Mesothelial cell of epicardium (in vitro differentiated cells): Measurements from ENCODE around the gene APLP2. TPM values are rescaled to one million over a fixed set of nuclear protein-coding genes. Genes with fewer than 3 reads are reported as not detected.
"Not testable (repeated sequence)": the region's sequence is repeated elsewhere in the genome, so short reads cannot be mapped to it uniquely, and the experiment has no call there.

Experiments
- DNase-seq, 2 experiments: peaks; one replicate each; pipeline ENCODE4 v3.0.0; 2021; ENCODE audit warnings: low spot score in 2 of 2; ENCODE audit not compliant: unreplicated experiment in 2 of 2
- H3K27ac Mint-ChIP-seq: 2 replicates; pipeline ENCODE4 v1.8.0; 2021; ENCODE audit warnings: mixed read lengths
- H3K27me3 Mint-ChIP-seq: 2 replicates; pipeline ENCODE4 v1.8.0; 2021; ENCODE audit warnings: low read depth, mixed read lengths
- H3K36me3 Mint-ChIP-seq: 2 replicates; pipeline ENCODE4 v1.8.0; 2021; ENCODE audit warnings: mixed read lengths
- H3K4me1 Mint-ChIP-seq: 2 replicates; pipeline ENCODE4 v1.8.0; 2021; ENCODE audit warnings: mixed read lengths
- H3K4me3 Mint-ChIP-seq: 2 replicates; pipeline ENCODE4 v1.8.0; 2021; ENCODE audit warnings: mild to moderate bottlenecking, moderate library complexity, mixed read lengths
- H3K9me3 Mint-ChIP-seq: 2 replicates; pipeline ENCODE4 v1.8.0; 2021; ENCODE audit warnings: mixed read lengths
- CTCF ChIP-seq: fragments of 200-600 bp; sonication (generic); IDR thresholded peaks from one replicate; pipeline ENCODE4 v1.5.0; 2021; ENCODE audit warnings: antibody characterized with exemption; ENCODE audit not compliant: unreplicated experiment
- total RNA-seq: library from RNA; stranded (reverse); gene quantifications from 3 replicates; pipeline ENCODE4 v1.2.1, GENCODE V29; 2021

The APLP2 gene
- total RNA-seq, 1 donor from 2014 or later = 240 TPM

- TF ChIP-seq CTCF = no peak
- Mint-ChIP-seq H3K4me3 (no peak overlapping the region), H3K36me3 (peaks cover 12% of the 10 kb centered on the region), H3K27ac (no peak overlapping the region), H3K9me3 (peaks cover 3% of the 10 kb centered on the region), H3K27me3 (no peaks in the 10 kb centered on the region), H3K4me1 (peaks cover 20% of the 10 kb centered on the region)
- DNase-seq = no peak
Observed at GRCh38 chr11:130086669-130087068, 17.0 kb downstream of the APLP2 start.

- TF ChIP-seq CTCF = no peak
- Mint-ChIP-seq H3K27me3 (no peaks in the 10 kb centered on the region), H3K4me1 (peaks cover 20% of the 10 kb centered on the region), H3K27ac (no peak overlapping the region), H3K36me3 (peaks cover 12% of the 10 kb centered on the region), H3K4me3 (no peak overlapping the region), H3K9me3 (peaks cover 3% of the 10 kb centered on the region)
- no peak for DNase-seq
Observed at GRCh38 chr11:130087294-130087926, 17.7 kb downstream of the APLP2 start.

- Mint-ChIP-seq H3K27me3 (no peaks in the 10 kb centered on the region), H3K4me3 (no peak overlapping the region), H3K36me3 (peaks cover 16% of the 10 kb centered on the region), H3K4me1 (peaks cover 20% of the 10 kb centered on the region), H3K27ac (no peak overlapping the region), H3K9me3 (peaks cover 6% of the 10 kb centered on the region)
- no peak for TF ChIP-seq CTCF
- DNase-seq = no peak
Observed at GRCh38 chr11:130088217-130088616, 18.5 kb downstream of the APLP2 start.

GRCh38 chr11:130088919-130089673 is 19.4 kb downstream of the APLP2 start:
- Mint-ChIP-seq H3K4me3 (no peak overlapping the region), H3K27ac (peak overlapping the region; percentile 19)
- no peak for DNase-seq

GRCh38 chr11:130089674-130090073 is 20.0 kb downstream of the APLP2 start:
- Mint-ChIP-seq H3K4me3 (no peak overlapping the region), H3K4me1 (peaks cover 23% of the 10 kb centered on the region), H3K36me3 (peaks cover 10% of the 10 kb centered on the region), H3K27ac (no peak overlapping the region), H3K27me3 (no peaks in the 10 kb centered on the region), H3K9me3 (peaks cover 9% of the 10 kb centered on the region)
- DNase-seq = no peak
- TF ChIP-seq CTCF = no peak

More at GRCh38 chr11:130088919-130089673, 19.4 kb downstream of the APLP2 start:
- Mint-ChIP-seq H3K27me3 (no peaks in the 10 kb centered on the region), H3K9me3 (peaks cover 9% of the 10 kb centered on the region), H3K4me1 (peaks cover 20% of the 10 kb centered on the region), H3K36me3 (peaks cover 16% of the 10 kb centered on the region)
- no peak for TF ChIP-seq CTCF

GRCh38 chr11:130090517-130090916 is 20.8 kb downstream of the APLP2 start:
- H3K36me3 Mint-ChIP-seq, H3K4me3 Mint-ChIP-seq, H3K27ac Mint-ChIP-seq, H3K9me3 Mint-ChIP-seq, DNase-seq, H3K27me3 Mint-ChIP-seq: not testable (repeated sequence)
- peaks cover 30% of the 10 kb centered on the region for H3K4me1 Mint-ChIP-seq

GRCh38 chr11:130091169-130091568 is 21.5 kb downstream of the APLP2 start:
- not testable (repeated sequence) for H3K4me3 Mint-ChIP-seq, H3K27me3 Mint-ChIP-seq, DNase-seq, H3K36me3 Mint-ChIP-seq, H3K27ac Mint-ChIP-seq, H3K9me3 Mint-ChIP-seq
- peaks cover 37% of the 10 kb centered on the region for H3K4me1 Mint-ChIP-seq
